GM19035 (cell line): ENCODE data around the gene PPP6R3.
"Not testable (repeated sequence)": the region's sequence is repeated elsewhere in the genome, so short reads cannot be mapped to it uniquely, and the experiment has no call there.

Experiments used
- ATAC-seq: cut with Tn5 transposase; IDR thresholded peaks from one replicate; pipeline ENCODE4 v1.9.1; 2021; ENCODE audit not compliant: unreplicated experiment

Gene PPP6R3

GRCh38 chr11:68523033-68523432 lies 62.5 kb downstream of the PPP6R3 start:
- no peak for ATAC-seq

- ATAC-seq = no peak
Observed at GRCh38 chr11:68523743-68524142, 63.2 kb downstream of the PPP6R3 start.

DNA sequence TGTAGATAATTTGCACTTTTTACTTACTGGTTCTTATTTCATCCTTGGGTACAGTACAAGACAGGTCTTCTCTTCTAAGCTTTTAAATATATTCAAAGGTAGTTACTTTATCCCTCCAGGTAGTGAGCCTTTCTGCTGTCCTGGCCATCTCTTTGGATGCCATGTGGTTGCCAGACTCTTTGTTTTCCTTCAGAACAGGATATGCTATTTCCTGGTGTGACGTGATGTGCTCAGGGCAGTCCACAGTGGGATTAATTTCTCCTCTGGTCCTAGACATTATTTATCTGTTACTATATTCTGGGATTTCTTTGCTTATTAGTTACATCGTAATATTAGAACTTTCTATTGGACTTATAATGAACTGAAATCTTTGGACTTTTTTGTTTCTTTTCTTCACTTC lies 63.7 kb downstream of the PPP6R3 start:
- no peak for ATAC-seq

DNA sequence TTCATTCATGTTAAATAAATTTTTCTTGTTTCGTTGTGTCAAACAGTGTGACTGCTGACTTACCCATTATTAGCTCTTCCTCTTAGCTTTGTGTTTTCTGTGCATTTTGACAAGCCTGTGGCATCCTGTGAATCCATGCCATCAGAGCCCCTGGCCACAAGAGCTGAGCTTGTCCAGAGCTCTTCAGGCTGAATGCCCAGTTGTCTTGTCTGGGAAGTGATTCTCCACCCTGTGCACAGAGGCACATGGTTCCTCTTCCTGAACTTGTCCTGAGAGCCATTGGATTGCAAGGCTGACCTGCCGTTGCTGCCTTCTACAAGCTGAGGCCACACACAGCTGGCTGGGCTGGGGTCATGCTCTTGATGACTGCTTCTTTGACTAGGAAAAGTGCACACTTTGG lies 64.1 kb downstream of the PPP6R3 start:
- ATAC-seq = no peak

- ATAC-seq = no peak
Observed at GRCh38 chr11:68525336-68525735, 64.8 kb downstream of the PPP6R3 start.

- ATAC-seq = no peak
Observed at GRCh38 chr11:68525930-68526329, 65.4 kb downstream of the PPP6R3 start.

DNA sequence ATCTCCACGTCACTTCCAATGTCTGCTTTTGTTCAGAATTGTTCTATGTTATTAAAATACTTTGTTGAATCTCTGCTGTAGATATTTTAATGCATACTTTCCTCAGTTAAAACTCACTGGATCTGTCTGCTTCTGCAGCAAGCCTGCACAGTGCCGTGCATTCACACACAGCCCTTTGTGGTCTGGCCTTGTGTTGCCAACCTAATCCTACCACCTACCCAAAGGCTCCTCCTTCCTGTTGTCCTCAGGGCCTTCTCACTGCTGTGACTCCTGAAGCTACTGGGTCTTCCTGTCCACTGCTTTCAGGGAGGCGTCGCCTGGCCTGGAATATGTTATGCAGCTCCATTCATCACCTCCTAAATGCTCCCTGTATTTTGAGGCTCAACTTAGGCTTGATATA lies 67.0 kb downstream of the PPP6R3 start:
- ATAC-seq = no peak

- no peak for ATAC-seq
Observed at GRCh38 chr11:68528630-68529029, 68.1 kb downstream of the PPP6R3 start.

DNA sequence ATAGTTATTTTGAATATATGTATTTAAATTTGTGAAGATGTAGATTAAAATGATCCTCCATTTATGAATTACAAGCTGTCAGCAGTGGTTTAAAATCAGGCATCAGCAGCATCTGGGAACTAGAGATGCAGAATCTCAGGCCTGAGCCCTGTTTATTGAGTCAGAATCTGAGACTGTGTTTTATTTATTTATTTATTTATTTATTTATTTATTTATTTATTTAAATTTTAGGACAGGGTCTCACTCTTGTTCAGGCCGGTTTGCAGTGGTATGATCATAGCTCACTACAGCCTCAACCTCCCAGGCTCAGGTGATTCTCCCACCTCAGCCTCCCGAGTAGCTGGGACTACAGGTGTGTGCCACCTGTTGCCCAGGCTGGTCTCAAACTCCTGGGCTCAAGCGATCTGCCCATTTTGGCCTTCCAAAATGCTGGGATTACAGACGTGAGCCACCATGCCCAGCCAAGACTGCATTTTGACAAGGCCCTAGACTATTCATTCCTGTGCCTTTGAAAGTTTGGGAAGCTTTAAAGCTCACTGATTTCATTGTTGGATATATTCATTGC lies 70.7 kb downstream of the PPP6R3 start:
- no peak for ATAC-seq

DNA sequence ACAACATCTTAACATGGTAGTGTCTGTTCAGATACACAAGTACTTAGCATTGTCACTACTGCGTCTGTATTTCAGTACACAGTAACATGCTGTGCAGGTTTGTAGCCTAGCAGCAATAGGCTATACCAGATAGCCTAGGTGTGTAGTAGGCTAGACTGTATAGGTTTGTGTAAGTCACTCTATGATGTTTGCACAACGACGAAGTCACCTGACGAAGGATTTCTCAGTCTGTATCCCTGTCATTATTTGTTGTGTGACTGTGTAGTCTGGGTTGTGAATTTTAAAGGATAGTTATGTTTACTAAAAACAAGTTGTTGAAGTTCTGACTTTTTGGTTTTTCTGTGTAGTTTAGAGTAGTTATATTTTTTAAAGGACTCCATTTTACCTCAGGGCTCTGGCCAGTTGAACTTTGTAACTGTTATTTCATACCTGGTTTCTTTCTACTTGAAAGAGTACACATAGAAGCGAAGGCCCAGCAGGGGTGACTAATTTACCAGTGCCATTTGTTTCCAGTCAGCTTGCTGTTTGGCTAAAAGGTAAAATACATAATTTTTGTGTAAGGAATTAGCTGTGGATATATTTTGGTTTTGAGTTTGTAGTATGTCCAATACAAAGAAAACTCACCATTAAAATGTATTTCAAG lies 72.3 kb downstream of the PPP6R3 start:
- ATAC-seq = no peak

DNA sequence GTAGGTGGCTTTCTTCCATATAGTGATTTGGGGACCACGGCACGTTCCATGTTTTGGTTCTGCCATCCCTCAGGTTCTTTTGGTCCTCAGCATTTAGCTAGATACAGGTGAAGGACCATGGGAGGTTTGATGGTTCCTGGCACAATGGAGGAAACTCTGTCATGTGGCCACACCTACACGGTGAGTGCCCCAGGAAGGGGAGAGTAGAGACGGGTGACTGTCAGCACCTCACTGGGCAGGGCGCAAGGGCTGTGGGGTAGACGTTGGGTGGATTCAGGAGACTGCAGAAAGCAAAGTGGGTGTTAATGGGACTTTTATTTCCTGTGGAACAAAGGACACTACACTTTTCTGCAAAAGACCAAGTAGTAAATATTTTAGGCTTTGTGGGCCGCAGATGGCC lies 73.4 kb downstream of the PPP6R3 start:
- no peak for ATAC-seq

GRCh38 chr11:68535098-68535497 lies 74.5 kb downstream of the PPP6R3 start:
- ATAC-seq = no peak

DNA sequence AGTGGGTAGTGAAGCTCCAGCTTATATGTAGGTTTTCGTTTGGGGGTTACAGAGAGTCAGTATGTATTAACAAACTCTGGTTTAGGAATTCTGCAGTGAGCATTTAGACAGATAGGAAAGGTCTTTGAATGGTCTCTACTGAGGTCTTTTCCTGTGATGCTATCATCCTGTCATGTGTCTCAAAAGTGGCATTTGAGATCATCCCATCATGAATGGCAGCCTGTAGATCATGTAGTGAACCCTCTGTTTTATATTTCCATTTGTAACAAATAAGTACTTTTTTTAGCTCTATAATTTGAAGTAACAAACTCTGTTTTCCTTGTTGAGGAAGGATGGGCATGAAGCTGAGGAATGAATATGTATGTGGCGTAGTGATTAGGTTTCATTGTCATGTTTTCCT lies 76.2 kb downstream of the PPP6R3 start:
- ATAC-seq = no peak

GRCh38 chr11:68538025-68538424 lies 77.5 kb downstream of the PPP6R3 start:
- ATAC-seq = no peak

DNA sequence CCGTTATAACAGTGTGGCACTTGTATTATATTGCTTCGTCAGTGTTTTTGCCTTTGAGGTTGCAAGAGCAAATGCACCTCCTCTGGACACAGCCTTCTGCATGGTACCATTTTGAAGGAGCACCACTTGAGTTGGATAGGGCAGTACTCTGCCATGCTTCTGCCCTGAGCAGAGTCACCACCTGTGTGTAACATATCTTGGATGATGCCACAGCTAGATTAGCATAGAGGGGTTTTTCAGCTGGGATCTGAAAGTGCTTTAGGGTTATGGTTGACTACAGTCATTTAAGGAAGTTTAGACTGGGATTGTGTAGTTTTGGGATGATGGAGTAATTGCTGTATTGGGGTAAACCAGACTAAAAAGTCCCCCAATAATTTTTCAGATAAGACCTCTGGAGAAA lies 78.8 kb downstream of the PPP6R3 start:
- no peak for ATAC-seq

DNA sequence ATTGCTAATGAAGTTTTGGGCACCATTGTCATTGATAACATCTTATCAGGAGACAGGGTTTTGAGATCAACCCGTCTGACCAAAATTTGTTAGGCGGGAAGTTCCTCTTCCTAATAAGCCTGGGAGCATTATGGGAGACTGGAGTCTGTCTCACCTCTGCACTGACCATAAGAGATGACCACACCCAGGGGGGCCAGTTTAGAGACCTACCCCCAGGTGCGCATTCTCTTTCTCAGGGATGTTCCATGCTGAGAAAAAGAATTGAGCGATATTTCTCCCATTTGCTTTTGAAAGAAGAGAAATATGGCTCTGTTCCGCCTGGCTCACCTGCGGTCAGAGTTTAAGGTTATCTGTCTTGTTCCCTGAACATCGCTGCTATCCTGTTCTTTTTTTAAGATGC lies 80.0 kb downstream of the PPP6R3 start:
- not testable (repeated sequence) for ATAC-seq

- no peak for ATAC-seq
Observed at GRCh38 chr11:68541116-68541515, 80.6 kb downstream of the PPP6R3 start.

DNA sequence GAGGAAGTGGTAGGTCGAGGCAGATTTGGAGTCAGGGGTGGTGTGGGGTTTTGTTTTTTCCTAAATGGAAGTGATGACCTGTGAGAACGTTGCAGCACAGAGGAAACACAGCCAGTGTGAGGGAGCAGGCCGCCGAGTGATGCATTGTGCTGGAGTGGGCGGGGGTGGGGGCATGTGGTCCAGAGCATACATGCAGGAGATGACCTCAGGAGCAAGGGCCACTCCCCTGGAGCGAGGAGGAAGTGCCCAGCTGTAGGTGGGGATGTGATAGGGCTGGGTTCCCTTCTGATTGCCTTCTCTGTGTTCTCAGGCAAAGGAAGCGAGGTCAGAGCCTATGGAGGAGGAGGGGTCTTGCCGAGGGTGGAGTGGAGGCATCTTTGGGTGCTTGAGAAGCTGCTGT lies 81.4 kb downstream of the PPP6R3 start:
- no peak for ATAC-seq

DNA sequence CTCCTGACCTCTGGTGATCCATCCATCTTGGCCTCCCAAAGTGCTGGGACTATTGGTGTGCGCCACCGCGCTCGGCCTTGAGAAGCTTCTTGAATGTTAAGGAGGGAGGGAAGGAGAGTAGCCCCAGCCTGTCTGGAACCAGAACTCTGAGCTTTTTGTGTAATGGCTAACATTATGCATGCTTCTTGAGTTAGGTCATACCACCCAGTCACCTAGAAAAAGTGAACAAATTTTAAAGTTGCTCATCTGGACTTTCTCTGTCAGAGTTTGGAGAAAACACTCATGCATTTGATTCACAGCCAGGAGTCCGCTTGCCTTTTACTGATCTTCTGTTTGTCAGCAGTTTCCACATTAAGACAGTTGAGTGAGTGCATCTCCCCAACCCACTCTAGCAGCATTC lies 82.1 kb downstream of the PPP6R3 start:
- no peak for ATAC-seq

DNA sequence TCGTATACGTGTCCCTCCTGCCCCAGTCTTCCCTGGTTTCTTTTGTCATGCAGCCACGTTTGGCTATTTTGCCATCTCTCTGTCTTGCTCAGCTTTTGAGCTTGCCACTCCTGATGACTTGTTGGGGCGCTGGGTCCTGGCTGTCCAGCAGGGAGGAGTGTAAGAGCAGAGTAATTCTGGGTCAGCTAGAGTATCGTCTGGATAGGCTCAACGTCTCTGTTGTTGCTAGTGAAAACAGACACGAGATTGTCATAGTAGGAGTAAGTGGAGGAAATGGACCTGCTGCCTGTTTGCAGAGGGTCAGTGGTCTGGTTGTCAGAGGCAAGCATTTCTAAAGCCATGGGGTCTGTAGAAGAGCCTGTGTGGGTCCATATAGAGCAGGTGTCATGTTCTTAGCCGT lies 83.0 kb downstream of the PPP6R3 start:
- ATAC-seq = no peak

- ATAC-seq = no peak
Observed at GRCh38 chr11:68545347-68545746, 84.8 kb downstream of the PPP6R3 start.

DNA sequence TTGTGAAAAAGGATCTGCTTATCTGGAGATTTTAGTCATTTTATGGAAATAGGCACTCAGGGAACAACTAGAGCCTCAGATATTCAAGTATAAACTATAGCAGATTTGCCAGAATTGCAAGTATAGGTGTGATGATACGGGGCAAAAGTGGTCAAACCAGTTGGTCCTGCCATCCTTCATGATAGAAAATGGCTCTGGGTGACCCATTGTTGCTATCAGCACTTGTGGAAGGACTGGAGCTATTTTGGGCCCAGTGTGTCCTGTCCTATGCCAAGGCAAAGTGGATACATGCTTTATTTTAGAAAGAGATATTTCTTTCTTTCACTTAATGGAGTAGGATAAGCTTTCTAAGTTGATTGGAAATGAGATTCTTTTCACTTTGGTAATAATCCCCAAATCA lies 85.2 kb downstream of the PPP6R3 start:
- ATAC-seq = no peak

DNA sequence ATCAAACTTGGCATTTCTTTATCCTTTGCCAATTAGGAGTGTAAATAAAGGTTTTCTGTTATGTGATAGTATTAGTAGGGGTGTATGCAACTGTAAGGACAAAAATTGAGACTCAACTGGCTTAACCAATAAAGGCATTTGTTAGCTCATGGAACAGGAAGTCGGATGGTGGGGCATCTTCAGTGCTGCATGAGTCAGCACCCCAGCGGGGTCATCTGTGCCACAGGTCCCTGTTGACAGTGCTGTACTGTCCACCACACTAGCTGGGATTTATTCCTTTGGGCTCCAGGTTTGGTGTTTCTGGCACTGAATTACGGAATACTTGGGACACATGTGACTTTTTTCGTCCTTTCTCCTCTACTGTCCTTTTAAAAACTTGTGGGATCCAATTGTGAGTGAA lies 86.0 kb downstream of the PPP6R3 start:
- ATAC-seq = no peak
